Measurements from ENCODE around the gene NAALAD2.
"Not testable (repeated sequence)": the region's sequence is repeated elsewhere in the genome, so short reads cannot be mapped to it uniquely, and the experiment has no call there.

NAALAD2 gene

GRCh38 chr11:90234977-90235376 is 100.5 kb downstream of the NAALAD2 start:
- no peak overlapping the region for H3K4me3 ChIP-seq (ENCODE audit: low read depth, low read length)

DNA sequence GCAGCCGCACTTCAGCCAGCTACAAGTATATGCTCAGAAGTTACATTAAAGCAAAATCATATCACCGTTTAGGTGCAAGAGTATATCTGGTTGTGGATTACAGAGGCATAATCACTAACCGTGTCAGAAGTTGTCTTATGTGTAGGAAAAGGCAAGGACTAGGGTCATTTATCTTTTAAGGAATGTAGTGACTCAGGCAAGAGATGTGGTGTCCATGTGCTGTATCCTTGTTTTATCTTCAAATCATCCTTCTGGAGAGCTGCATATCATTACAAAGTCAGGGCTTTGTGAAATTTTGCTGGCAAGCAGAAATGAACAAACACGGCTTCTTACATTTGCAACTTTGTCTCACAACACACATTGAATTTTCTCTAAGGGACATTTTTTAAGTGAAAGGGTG is 101.1 kb downstream of the NAALAD2 start:
- H3K4me3 ChIP-seq (ENCODE audit: low read depth, low read length), result no peak overlapping the region
- TF ChIP-seq, protein P1, sequence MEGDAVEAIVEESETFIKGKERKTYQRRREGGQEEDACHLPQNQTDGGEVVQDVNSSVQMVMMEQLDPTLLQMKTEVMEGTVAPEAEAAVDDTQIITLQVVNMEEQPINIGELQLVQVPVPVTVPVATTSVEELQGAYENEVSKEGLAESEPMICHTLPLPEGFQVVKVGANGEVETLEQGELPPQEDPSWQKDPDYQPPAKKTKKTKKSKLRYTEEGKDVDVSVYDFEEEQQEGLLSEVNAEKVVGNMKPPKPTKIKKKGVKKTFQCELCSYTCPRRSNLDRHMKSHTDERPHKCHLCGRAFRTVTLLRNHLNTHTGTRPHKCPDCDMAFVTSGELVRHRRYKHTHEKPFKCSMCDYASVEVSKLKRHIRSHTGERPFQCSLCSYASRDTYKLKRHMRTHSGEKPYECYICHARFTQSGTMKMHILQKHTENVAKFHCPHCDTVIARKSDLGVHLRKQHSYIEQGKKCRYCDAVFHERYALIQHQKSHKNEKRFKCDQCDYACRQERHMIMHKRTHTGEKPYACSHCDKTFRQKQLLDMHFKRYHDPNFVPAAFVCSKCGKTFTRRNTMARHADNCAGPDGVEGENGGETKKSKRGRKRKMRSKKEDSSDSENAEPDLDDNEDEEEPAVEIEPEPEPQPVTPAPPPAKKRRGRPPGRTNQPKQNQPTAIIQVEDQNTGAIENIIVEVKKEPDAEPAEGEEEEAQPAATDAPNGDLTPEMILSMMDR (IDR thresholded peaks at IDR 0.05; ENCODE audit: low read depth, low read length), result no peak

More at GRCh38 chr11:90234977-90235376, 100.5 kb downstream of the NAALAD2 start:
- TF ChIP-seq, protein P1 (IDR thresholded peaks at IDR 0.05; ENCODE audit: low read depth, low read length), result no peak

- TF ChIP-seq, protein P1 (IDR thresholded peaks at IDR 0.05; ENCODE audit: low read depth, low read length), result no peak
- H3K4me3 ChIP-seq (ENCODE audit: low read depth, low read length), result no peak overlapping the region
Observed at GRCh38 chr11:90237004-90237403, 102.5 kb downstream of the NAALAD2 start.

DNA sequence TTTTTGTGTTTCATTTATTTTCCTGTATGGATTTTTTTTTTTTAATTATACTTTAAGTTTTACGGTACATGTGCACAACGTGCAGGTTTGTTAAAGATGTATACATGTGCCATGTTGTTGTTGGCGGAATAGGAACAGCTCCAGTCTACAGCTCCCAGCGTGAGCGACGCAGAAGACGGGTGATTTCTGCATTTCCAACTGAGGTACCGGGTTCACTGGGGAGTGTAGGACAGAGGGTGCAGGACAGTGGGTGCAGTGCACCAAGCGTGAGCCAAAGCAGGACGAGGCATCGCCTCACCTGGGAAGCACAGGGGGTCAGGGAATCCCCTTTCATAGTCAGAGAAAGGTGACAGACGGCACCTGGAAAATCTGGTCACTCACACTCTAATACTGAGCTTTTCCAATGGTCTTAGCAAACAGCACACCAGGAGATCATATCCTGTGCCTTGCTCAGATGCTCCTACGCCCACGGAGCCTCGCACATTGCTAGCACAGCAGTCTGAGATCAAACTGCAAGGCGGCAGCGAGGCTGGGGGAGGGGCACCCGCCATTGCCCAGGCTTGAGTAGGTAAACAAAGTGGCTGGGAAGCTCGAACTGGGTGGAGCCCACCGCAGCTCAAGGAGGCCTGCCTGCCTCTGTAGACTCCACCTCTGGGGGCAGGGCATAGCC is 105.6 kb downstream of the NAALAD2 start:
- not testable (repeated sequence) for H3K4me3 ChIP-seq (ENCODE audit: low read depth, low read length)

DNA sequence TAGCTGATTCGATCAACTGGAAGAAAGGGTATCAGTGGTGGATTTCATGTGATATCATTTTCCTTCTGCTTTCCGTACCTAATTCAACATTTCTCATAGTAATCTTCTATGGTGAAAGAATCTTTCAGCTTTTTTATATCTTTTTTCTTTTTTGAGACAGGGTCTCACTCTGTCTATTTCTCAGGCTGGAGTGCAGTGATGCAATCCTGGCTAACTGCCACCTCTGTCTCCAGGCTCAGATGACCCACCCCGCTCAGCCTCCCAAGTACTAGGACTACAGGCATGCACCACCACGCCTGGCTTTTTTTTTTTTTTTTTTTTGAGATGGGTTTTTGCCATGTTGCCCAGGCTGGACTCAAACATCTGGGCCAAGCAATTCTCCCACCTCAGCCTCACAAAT is 107.0 kb downstream of the NAALAD2 start:
- TF ChIP-seq, protein P1 (IDR thresholded peaks at IDR 0.05; ENCODE audit: low read depth, low read length), result no peak
- no peak overlapping the region for H3K4me3 ChIP-seq (ENCODE audit: low read depth, low read length)
